Brain microvascular endothelial cell (primary cell): Measurements from ENCODE around the gene CARTPT.
A peak's percentile ranks its signal among the peaks of the same experiment; 100 is the strongest.

Experiments used
- DNase-seq: peaks from one replicate; pipeline ENCODE4 v3.0.0-alpha.2; 2020
- H3K27ac ChIP-seq: fragments of 250-450 bp; sonication (Bioruptor Pico); 2 replicates; pipeline ENCODE4 v1.5.1; 2020; ENCODE audit warnings: mild to moderate bottlenecking, moderate library complexity
- H3K27me3 ChIP-seq: fragments of 250-450 bp; sonication (Bioruptor Pico); replicated peaks from 2 replicates; pipeline ENCODE4 v1.5.1; 2020; ENCODE audit warnings: mild to moderate bottlenecking
- H3K36me3 ChIP-seq: fragments of 250-450 bp; sonication (Bioruptor Pico); replicated peaks from 2 replicates; pipeline ENCODE4 v1.5.1; 2020; ENCODE audit warnings: mild to moderate bottlenecking
- H3K4me3 ChIP-seq: 2 replicates; pipeline ENCODE4 v1.5.1; 2011; ENCODE audit warnings: low read depth, mild to moderate bottlenecking, control low read depth, low read length, moderate library complexity
- in situ Hi-C: cut with HindIII; loops from 2 replicates; pipeline ENCODE4 v1.10.0; 2017; ENCODE audit warnings: low sequenced_read_pairs, low pct_ligation_motif_present
- TF ChIP-seq, protein P1 (sequence below): IDR thresholded peaks from 2 replicates; pipeline ENCODE4 v1.5.1; 2011; ENCODE audit warnings: low read depth, mild to moderate bottlenecking, moderate library complexity, low read length, control low read depth, inconsistent platforms; ENCODE audit errors: missing control alignments

The CARTPT gene

DNA sequence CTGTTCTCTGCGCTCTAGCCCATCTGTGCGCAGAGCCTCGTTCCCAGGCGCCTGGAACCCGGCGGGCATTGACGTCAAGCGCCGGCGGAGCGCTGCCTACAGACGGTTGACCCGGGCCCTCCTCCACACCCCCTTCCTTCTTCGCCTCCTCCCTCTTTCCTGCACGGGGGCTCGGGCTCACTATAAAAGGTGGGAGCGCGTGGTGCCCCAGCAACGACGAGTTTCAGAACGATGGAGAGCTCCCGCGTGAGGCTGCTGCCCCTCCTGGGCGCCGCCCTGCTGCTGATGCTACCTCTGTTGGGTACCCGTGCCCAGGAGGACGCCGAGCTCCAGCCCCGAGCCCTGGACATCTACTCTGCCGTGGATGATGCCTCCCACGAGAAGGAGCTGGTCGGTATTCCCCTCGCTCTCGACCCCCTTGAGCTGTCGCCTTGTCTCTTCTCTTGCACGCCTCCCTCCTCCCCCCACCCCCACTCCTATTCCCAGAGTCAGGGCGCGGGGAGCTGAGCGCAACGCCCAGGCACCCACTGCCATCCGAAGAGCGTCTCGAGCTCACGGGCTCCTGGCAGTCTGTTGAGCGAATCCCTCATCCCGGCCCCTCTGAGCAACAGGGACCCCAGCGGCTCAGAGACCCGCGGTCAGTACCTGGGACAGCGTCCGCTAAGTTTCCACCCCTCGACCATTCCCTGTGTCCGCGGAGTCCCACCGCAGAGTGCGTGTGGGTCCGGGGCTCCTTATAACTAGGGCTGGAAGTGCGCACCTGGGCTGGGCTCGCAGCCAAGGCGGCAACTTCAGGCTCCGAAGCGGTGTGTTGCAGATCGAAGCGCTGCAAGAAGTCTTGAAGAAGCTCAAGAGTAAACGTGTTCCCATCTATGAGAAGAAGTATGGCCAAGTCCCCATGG is at the start of gene CARTPT:
Gene CARTPT (plus strand): TSS at position 213 of the 902 bp plus-strand sequence. CDS start 19 bp downstream, at position 232.
- H3K27ac ChIP-seq = no peak within 1 kb of the TSS
- H3K4me3 ChIP-seq = no peak within 1 kb of the TSS
- TF ChIP-seq, protein P1, sequence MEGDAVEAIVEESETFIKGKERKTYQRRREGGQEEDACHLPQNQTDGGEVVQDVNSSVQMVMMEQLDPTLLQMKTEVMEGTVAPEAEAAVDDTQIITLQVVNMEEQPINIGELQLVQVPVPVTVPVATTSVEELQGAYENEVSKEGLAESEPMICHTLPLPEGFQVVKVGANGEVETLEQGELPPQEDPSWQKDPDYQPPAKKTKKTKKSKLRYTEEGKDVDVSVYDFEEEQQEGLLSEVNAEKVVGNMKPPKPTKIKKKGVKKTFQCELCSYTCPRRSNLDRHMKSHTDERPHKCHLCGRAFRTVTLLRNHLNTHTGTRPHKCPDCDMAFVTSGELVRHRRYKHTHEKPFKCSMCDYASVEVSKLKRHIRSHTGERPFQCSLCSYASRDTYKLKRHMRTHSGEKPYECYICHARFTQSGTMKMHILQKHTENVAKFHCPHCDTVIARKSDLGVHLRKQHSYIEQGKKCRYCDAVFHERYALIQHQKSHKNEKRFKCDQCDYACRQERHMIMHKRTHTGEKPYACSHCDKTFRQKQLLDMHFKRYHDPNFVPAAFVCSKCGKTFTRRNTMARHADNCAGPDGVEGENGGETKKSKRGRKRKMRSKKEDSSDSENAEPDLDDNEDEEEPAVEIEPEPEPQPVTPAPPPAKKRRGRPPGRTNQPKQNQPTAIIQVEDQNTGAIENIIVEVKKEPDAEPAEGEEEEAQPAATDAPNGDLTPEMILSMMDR = peak; percentile 12
- peaks cover 31% of the 10 kb centered on the region for H3K27me3 ChIP-seq
- H3K36me3 ChIP-seq = no peaks in the 10 kb centered on the region
- no peak for DNase-seq
- in situ Hi-C loops = no loop called here

DNA sequence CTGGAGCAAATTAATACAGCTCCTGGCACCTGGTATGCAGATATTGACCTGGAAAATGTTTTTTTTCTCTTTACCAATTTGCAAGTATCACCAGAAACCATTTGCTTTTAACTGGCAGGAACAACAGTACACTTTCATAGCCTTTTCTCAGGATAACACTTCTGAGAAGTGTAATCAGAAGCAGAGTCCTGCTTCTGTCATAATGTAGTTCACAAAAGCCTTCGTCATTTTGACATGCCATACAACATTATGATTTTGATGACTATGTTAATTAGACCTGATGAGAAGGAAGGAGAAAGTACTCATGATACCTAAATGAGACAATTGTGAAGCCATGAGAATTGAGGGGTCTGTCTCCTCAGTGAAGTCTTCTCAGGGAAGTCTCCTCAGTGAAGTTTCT is 41.1 kb upstream of the CARTPT start:
- H3K27ac ChIP-seq = no peak overlapping the region
- no peaks in the 10 kb centered on the region for H3K36me3 ChIP-seq
- in situ Hi-C loops = no loop called here
- no peak overlapping the region for H3K4me3 ChIP-seq
- TF ChIP-seq, protein P1 = no peak
- DNase-seq = no peak
- H3K27me3 ChIP-seq = peaks cover 4% of the 10 kb centered on the region

DNA sequence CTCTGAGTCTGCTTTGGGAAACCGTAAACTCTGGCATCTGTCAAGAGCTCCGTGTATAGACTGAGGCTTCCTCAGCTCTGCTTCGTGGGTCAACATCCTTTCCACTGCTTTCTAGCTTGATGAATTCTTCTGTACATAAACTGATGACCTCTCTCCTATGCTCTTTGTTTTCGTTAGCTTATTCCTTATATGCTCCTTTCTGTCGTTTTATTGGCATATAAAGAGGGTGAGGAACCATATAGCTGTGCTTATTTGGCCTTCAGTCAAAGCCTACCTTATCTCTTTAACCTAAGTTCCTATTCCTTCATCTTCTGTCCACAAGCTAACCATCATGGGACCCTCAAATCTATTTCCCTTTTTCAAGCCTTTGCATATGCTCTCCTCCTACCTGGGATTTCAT is 39.4 kb upstream of the CARTPT start:
- H3K27ac ChIP-seq = no peak overlapping the region
- H3K36me3 ChIP-seq = no peaks in the 10 kb centered on the region
- TF ChIP-seq, protein P1 = no peak
- in situ Hi-C loops = no loop called here
- H3K27me3 ChIP-seq = peaks cover 2% of the 10 kb centered on the region
- DNase-seq = no peak
- H3K4me3 ChIP-seq = no peak overlapping the region

DNA sequence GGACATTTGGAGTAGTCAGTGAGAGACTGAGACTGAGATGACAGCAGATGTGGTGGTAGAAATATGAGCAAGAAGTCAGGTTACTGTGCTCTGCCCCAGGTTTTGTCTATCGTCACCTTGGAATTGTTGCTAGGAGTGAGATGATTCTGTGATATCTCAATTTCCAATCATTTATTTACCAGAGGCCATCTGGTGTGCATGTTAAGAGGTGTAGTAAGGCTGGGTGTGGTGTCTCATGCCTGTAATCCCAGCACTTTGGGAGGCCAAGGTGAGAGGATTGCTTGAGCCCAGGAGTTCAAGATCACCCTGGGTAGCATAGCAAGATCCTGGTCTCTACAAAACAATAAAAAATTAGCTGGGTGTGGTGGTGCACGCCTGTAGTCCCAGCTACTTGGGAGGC is 38.6 kb upstream of the CARTPT start:
- DNase-seq = no peak
- H3K4me3 ChIP-seq = no peak overlapping the region
- H3K27me3 ChIP-seq = peaks cover 2% of the 10 kb centered on the region
- TF ChIP-seq, protein P1 = no peak
- H3K27ac ChIP-seq = no peak overlapping the region
- no peaks in the 10 kb centered on the region for H3K36me3 ChIP-seq
- in situ Hi-C loops = no loop called here

DNA sequence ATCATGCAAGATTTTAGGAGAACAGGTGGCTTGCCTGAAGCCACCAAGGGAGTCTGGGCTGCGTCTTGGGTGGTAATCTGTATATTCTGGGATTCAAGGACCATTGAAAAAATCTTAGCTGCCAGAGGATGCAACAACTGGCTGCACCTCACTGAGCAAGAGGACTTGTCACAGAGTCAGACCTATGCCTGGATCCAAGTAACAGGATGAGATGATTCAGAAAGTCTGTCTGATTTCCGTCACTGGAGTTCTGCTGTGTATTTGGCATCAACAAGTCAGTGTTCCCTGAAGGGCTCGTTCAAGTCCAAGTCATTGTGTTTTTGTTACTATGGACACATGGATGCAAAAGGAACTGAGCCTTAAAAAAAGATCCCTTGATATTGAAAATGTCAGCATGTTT is 37.8 kb upstream of the CARTPT start:
- DNase-seq = peak; percentile 12
- H3K27me3 ChIP-seq = peaks cover 2% of the 10 kb centered on the region
- no peaks in the 10 kb centered on the region for H3K36me3 ChIP-seq
- no peak overlapping the region for H3K4me3 ChIP-seq
- TF ChIP-seq, protein P1 = no peak
- no peak overlapping the region for H3K27ac ChIP-seq
- in situ Hi-C loops = no loop called here

DNA sequence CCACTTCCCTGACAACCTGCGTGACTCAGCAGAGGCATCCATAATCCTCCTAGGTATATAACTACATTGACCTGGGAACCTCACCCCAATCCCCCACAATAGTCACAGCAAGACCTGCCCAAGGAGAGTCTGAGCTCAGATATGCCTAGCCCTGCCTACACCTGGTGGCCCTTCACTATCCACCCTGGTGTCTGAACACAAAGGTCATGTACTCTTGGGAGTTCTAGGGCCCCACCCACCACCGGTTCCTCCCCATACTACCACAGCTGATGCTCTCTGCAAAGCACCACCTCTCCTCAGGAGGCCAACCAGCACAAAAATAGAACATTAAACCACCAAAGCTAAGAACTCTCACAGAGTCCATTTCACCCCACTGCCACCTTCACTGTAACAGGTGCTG is 34.8 kb upstream of the CARTPT start:
- no peak overlapping the region for H3K27ac ChIP-seq
- in situ Hi-C loops = no loop called here
- TF ChIP-seq, protein P1 = no peak
- no peak overlapping the region for H3K4me3 ChIP-seq
- no peaks in the 10 kb centered on the region for H3K27me3 ChIP-seq
- no peaks in the 10 kb centered on the region for H3K36me3 ChIP-seq
- DNase-seq = no peak
